GM23338 (cell line): ENCODE measurements around the gene TRPM3. TPM values are rescaled to one million over a fixed set of nuclear protein-coding genes. Genes with fewer than 3 reads are reported as not detected.

ENCODE experiments used
- ATAC-seq: fragments of 200-7000 bp; cut with Tn5 transposase; 3 replicates; pipeline ENCODE4 v1.9.1; 2020
- DNase-seq: peaks from one replicate; pipeline ENCODE4 v3.0.0-alpha.2; 2015; ENCODE audit warnings: low spot score
- H2AFZ ChIP-seq: fragments of 200-600 bp; sonication (generic); 2 replicates; pipeline ENCODE4 v1.8.0; 2016; ENCODE audit warnings: antibody characterized with exemption, mild to moderate bottlenecking, moderate library complexity
- H3F3A ChIP-seq: fragments of 200-600 bp; sonication (generic); replicated peaks from 2 replicates; pipeline ENCODE4 v1.8.0; 2017; ENCODE audit warnings: antibody characterized with exemption, mixed run types, low read depth
- H3K27ac ChIP-seq: fragments of 200-600 bp; sonication (generic); 2 replicates; pipeline ENCODE4 v1.6.1; 2016; ENCODE audit warnings: low read depth
- H3K27me3 ChIP-seq: fragments of 200-600 bp; sonication (generic); 2 replicates; pipeline ENCODE4 v1.8.0; 2016; ENCODE audit warnings: mild to moderate bottlenecking, mixed run types, moderate library complexity; ENCODE audit not compliant: insufficient read depth
- H3K36me3 ChIP-seq: fragments of 200-600 bp; sonication (generic); 2 replicates; pipeline ENCODE4 v1.8.0; 2016; ENCODE audit warnings: mild to moderate bottlenecking; ENCODE audit not compliant: insufficient read depth
- H3K4me1 ChIP-seq: fragments of 200-600 bp; sonication (generic); 2 replicates; pipeline ENCODE4 v1.8.0; 2016; ENCODE audit warnings: mild to moderate bottlenecking, moderate library complexity; ENCODE audit not compliant: insufficient read depth
- H3K4me2 ChIP-seq: fragments of 200-600 bp; sonication (generic); 2 replicates; pipeline ENCODE4 v1.7.1; 2017; ENCODE audit warnings: mixed run types
- H3K4me3 ChIP-seq: fragments of 200-600 bp; sonication (generic); 2 replicates; pipeline ENCODE4 v1.6.1; 2016; ENCODE audit warnings: mixed run types
- H3K79me2 ChIP-seq: fragments of 200-600 bp; sonication (generic); replicated peaks from 2 replicates; pipeline ENCODE4 v1.8.0; 2017; ENCODE audit warnings: mild to moderate bottlenecking; ENCODE audit not compliant: insufficient read depth
- H3K9me2 ChIP-seq: fragments of 200-600 bp; sonication (generic); 2 replicates; pipeline ENCODE4 v1.8.0; 2017; ENCODE audit not compliant: insufficient read depth
- H4K20me1 ChIP-seq: fragments of 200-600 bp; sonication (generic); replicated peaks from 2 replicates; pipeline ENCODE4 v1.8.0; 2017; ENCODE audit warnings: mild to moderate bottlenecking; ENCODE audit not compliant: insufficient read depth
- H3K27ac Mint-ChIP-seq: 2 replicates; pipeline ENCODE4 v1.8.0; 2020; ENCODE audit warnings: inconsistent platforms, mild to moderate bottlenecking, moderate library complexity, mixed read lengths
- H3K27me3 Mint-ChIP-seq: 3 replicates; pipeline ENCODE4 v1.8.0; 2022; ENCODE audit warnings: low read depth, mild to moderate bottlenecking, moderate library complexity, mixed read lengths, inconsistent platforms; ENCODE audit not compliant: insufficient read depth, poor library complexity
- H3K36me3 Mint-ChIP-seq: 3 replicates; pipeline ENCODE4 v1.8.0; 2021; ENCODE audit warnings: low read depth, mild to moderate bottlenecking, inconsistent platforms, moderate library complexity, mixed read lengths
- H3K4me1 Mint-ChIP-seq: 3 replicates; pipeline ENCODE4 v1.8.0; 2020; ENCODE audit warnings: mild to moderate bottlenecking, inconsistent platforms, mixed read lengths
- H3K4me3 Mint-ChIP-seq: 3 replicates; pipeline ENCODE4 v1.8.0; 2021; ENCODE audit warnings: moderate library complexity, mild to moderate bottlenecking, inconsistent platforms, mixed read lengths
- H3K9me3 Mint-ChIP-seq: 3 replicates; pipeline ENCODE4 v1.8.0; 2020; ENCODE audit warnings: moderate library complexity, mild to moderate bottlenecking, inconsistent platforms, mixed read lengths
- CREB1 ChIP-seq: fragments of 250-450 bp; sonication (Bioruptor Pico); IDR thresholded peaks from 2 replicates; pipeline ENCODE4 v1.5.0; 2020; ENCODE audit warnings: low read depth, mild to moderate bottlenecking, moderate library complexity
- EZH2 ChIP-seq: fragments of 200-600 bp; sonication (generic); IDR thresholded peaks from one replicate; pipeline ENCODE4 v1.8.0; 2017; ENCODE audit warnings: antibody characterized with exemption, mild to moderate bottlenecking, low read depth; ENCODE audit not compliant: unreplicated experiment
- JUNB ChIP-seq: IDR thresholded peaks from one replicate; pipeline ENCODE4 v1.6.1; 2016; ENCODE audit warnings: antibody characterized with exemption; ENCODE audit not compliant: unreplicated experiment
- POLR2AphosphoS5 ChIP-seq: IDR thresholded peaks from 2 replicates; pipeline ENCODE4 v1.6.1; 2016; ENCODE audit warnings: antibody characterized with exemption, low read depth
- STAT1 ChIP-seq: IDR thresholded peaks from one replicate; pipeline ENCODE4 v1.6.1; 2016; ENCODE audit warnings: antibody characterized with exemption; ENCODE audit not compliant: unreplicated experiment
- ZNF331 ChIP-seq: fragments of 250-450 bp; sonication (Bioruptor Pico); IDR thresholded peaks from 2 replicates; pipeline ENCODE4 v1.5.0; 2020; ENCODE audit warnings: low read depth, mild to moderate bottlenecking, moderate library complexity
- ZNF462 ChIP-seq: fragments of 250-450 bp; sonication (Bioruptor Pico); IDR thresholded peaks from 2 replicates; pipeline ENCODE4 v1.5.0; 2020; ENCODE audit warnings: mild to moderate bottlenecking, moderate library complexity
- polyA plus RNA-seq: library from polyadenylated mRNA; unstranded; fragments of >200 nt; fragmentation: Nextera tagmentation; extraction: Ambion mirVana; gene quantifications from 2 replicates; pipeline ENCODE4 v1.2.1, GENCODE V29; 2016
- total RNA-seq: library from RNA; depleted of rRNA; stranded (reverse); fragments of >200 nt; shearing (Covaris generic); gene quantifications from 2 replicates; pipeline ENCODE4 v1.2.3, GENCODE V29; 2014

TRPM3 gene
- total and polyA plus RNA-seq, 2 experiments from 2014 or later: 2.8 to 8.2 TPM

DNA sequence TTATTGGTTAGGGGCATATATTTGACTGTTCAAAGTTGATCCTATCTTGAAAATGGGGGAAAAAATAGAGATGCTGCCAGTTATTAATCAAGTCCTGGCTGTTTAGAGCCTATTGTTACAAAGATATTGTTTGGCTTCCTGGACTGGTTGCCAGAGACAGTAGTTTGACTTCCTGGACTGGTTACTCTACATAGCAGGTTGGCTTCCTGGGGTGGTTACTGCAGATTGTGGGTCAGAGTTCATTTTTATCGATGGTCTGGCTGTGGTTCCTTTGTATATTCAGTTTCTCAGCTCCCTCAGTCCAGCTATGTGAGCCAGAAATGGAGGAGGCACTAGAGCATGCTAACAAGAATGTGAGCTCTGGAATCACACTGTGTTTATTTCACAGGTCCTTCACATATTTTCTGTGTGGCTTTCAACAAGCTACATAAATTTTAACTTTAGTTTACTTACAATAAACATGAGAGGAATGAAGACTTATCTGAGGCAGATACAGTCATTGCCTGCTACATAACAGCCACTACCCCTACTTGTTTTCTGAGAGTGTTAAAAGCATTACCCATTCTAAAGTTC, 137.6 kb downstream of the TRPM3 start (continued):
- no peak for TF ChIP-seq ZNF462 (CRISPR knock-in tag)
- TF ChIP-seq CREB1 (CRISPR knock-in tag): no peak
- no peak for TF ChIP-seq ZNF331 (CRISPR knock-in tag)
- TF ChIP-seq POLR2AphosphoS5: no peak
- no peak for TF ChIP-seq JUNB
- no peak for TF ChIP-seq STAT1
- TF ChIP-seq EZH2: no peak

- Histone ChIP-seq H3K4me3 (no peak overlapping the region), H3K4me1 (no peaks in the 10 kb centered on the region), H3K79me2 (no peaks in the 10 kb centered on the region), H2AFZ (no peak overlapping the region), H3K4me2 (no peak overlapping the region), H3K27me3 (no peaks in the 10 kb centered on the region), H3F3A (no peaks in the 10 kb centered on the region), H3K36me3 (no peaks in the 10 kb centered on the region), H4K20me1 (no peaks in the 10 kb centered on the region), H3K9me2 (0 out of 2 replicates have a peak, but pooled peaks cover 14% of the 10 kb centered on the region), H3K27ac (no peak overlapping the region)
- Mint-ChIP-seq H3K9me3 (no peaks in the 10 kb centered on the region; the same call in 2 of the 3 replicates), H3K27me3 (no peaks in the 10 kb centered on the region), H3K4me1 (peaks cover 6% of the 10 kb centered on the region; the same call in 1 of the 3 replicates), H3K36me3 (no peaks in the 10 kb centered on the region), H3K4me3 (no peak overlapping the region), H3K27ac (no peak overlapping the region)
- ATAC-seq (no peak), DNase-seq (no peak)
- TF ChIP-seq EZH2 (no peak), ZNF462 (CRISPR knock-in tag) (no peak), CREB1 (CRISPR knock-in tag) (no peak), STAT1 (no peak)
Observed at GRCh38 chr9:70981312-70981711, 140.1 kb downstream of the TRPM3 start.
